NCI-H2107 treated with DMSO at 0.1 percent for 48 hours (cell line): Measurements from ENCODE around the gene ATOSA.

ENCODE experiments used
- DNase-seq: peaks from one replicate; lab custom pipeline; 2025; ENCODE audit not compliant: unreplicated experiment; lab: John Stamatoyannopoulos, UW

ATOSA gene

GRCh38 chr15:52679232-52680040 lies at the start of gene ATOSA:
ATOSA (minus strand) TSS chr15:52679388; CDS start chr15:52678021, 1,367 bp downstream.
- peak; percentile 61 for DNase-seq

DNA sequence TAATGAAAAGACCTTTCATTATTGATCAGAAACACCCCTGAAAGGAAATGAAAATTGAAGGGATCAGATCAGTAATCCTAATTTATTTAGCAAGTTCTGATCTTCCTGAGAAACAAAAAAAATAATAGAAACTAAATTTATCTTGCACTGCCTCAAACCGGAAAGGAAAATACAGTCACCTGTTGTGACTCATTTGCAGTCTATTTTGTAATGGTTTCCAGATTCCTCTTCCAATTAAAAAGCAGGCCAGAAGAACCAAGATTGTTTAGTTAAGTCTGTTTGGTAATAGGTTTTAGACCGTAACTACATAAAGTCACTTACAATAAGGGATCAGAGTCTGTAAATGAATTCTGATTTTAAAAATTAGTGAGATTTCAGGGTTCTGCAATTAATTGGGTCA lies 49.7 kb upstream of the ATOSA start:
- DNase-seq: no peak

GRCh38 chr15:52727815-52728214 lies 48.6 kb upstream of the ATOSA start:
- DNase-seq: peak; percentile 12

DNA sequence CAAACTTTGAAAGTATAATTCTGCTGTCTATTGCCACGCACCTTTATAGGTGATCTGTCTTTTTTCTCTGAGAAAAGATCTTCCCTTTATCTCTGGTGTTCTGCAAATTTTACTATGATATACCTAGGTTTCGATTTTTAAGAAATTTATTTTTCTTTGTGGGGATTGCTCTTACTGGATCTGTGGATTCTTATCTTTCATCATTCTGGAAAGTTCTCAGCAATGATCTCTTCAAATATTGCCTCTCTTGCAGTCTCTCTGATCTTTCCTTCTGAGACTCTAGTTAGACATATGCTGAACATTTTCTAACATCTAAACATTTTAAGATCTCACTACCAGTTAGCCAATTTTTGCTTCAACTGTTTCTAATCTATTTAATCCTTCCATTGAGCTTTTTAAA lies 47.0 kb upstream of the ATOSA start:
- DNase-seq: no peak

DNA sequence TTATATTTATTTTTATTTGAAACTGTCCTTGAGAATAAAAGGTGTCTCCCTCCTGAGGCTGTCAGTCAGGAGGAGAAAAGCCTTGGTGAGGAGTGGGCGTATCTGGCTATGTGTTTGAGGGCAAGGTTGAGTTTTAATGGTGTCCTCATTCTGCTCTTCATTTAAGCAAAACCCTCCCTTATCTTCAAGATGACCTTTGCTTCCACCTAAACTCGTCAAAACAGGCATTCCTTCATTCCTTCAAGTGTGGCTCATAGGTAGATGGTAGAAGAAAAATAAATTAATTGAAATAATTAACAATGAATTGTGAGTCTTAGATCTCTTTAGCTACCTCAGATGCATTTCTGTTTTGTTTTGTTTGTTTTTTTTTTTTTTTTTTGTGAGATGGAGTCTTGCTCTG lies 39.4 kb upstream of the ATOSA start:
- no peak for DNase-seq

- DNase-seq: no peak
Observed at GRCh38 chr15:52717924-52718323, 38.7 kb upstream of the ATOSA start.

DNA sequence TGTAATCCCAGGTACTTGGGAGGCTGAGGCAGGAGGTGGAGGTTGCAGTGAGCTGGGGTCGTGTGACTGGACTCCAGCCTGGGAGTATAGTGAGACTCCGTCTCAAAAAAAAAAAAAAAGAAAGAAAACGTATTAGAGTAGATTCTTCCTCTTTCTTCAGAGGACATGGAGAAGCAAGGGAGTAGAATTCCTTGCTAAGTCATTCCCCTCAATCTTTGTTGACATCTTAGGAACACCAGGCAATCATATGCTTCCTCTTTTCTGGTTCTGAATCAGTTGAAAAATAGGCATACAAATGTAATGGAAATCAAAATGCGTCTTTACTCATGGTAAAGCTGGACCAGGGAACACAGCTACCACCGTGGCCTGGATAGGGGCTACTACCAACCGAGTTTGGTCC lies 38.3 kb upstream of the ATOSA start:
- DNase-seq: no peak

DNA sequence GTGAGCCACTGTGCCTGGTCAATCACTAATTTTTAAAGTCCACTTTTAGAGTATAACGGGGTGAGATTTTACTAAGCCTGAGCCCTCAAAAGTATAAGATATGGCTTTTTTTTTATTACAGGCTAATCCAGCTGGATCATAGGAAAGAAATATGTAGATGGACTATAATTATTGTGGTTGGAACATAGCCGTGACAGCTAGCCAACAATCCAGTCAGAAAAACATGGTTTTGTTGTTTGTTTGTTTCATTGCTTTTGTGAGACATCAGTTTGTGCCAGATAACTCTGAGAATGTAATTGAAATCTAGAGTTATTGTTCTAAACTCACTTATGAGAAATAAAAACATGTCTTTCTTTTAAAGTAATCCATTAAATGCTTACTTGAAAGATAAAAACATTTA lies 37.3 kb upstream of the ATOSA start:
- no peak for DNase-seq

- no peak for DNase-seq
Observed at GRCh38 chr15:52715411-52715810, 36.2 kb upstream of the ATOSA start.

GRCh38 chr15:52714968-52715367 lies 35.8 kb upstream of the ATOSA start:
- no peak for DNase-seq

DNA sequence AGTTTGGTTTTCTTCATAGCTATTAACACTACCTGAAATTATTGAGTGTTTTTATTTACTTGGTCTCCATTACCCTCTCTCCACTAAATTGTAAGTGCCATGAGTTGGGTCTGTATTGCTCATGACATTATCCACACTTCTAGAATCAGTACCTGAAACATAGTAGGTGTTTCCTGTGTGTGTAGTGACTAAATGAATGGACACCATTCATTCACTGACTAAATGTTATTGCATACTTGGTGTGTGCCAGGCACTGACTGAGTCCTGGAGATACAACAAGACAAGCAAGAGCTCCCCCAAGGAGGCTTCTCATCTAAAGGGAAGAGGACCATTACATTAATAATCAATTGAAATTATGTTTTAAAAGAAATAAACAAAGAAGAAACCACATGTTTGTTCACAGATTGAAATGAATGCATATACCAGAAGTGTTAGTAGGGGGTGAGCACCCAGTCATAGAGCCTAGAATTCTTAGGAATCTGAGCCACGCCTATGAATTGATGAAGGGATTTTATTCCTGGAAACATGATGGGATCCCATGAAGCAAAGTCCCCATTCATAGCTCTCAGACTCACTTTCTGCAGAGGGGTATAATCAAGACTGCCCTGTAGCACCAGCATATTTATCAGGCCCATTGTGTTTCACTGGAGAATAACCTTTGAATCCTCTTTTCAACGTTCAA lies 31.7 kb upstream of the ATOSA start:
- DNase-seq: no peak

DNA sequence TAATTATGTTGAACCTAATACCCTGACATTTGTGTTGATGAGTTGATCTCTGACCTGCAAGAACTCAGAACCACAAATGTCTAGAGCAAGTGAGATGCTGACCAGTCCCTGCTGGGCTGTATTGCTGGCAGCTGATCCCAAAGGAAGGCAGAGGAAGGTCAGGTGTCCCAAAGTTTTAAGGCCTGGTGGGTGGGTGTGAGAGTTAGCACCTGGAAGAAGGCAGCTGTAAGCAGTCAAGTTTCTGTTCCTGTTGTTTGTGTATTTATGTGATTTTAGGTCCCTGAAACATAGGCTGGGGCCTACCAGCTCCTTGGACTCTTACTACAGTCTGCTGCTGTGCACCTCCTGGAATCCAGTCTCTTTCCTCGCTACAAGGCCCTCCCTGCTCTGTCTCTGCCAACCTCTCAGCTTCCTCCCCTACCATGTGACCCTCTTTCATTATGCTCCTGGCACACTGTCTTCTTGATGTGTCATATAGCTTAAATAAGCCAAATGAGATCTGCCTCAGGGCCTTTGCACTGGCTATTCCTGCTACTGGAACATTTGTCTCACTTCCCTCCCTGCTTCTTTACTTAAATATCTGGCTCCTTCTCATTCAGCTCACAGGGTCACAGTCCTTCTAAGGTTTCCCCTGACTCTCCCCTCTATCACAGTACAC lies 31.0 kb upstream of the ATOSA start:
- DNase-seq: no peak

DNA sequence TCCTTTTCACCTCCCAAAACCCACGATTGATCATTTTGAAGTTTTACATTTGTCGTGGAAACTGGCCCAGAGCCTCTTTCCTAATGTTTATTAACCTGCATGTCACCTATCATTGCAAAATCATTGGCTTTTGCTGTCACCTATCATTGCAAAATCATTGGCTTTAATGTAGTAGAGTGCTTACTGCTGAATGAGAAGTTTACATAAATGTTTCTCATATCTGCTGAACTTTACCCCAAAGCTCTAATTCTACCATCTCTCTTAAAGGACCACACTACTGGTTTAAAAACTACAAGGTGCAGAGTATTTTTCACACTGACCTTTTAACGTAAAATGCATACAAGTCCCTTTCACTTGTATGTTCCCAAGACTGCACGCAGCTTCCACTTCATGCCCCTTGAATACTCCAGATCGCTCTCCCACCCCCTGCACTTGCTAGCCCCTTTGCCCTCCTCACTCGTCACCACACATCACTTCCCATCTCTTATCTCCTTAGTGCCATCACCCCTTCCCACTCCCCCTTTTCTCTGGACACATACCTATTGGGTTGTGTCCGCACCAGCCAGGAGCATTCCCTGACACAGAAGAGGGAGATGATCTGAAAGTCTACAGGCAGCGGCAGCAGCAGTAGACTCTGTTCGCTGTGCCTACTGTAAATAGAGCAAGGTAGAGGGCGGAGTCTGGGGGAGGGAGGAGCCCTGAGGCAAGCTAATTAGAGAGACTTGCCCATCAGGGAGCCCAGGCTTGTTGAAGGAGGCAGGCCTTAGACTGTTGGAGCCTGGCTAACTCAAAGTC lies 30.2 kb upstream of the ATOSA start:
- DNase-seq: no peak

DNA sequence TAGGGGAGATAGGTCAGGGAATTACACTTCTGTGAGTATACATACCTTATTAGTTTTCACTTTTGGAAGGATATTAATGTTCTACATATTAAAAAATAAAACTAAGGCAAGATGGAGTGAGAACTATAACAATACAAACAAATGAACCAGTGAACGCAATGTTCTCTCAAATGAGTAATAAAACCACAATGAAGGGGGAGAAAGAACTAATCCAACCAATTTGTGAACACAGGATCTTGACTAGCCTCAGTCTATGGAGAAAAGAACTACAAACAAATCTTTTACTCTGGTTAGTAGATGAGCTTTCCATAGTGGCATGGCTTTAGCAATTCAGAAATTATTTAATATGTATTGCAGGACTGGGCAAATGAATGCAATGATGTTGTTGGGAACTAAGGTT lies 26.9 kb upstream of the ATOSA start:
- no peak for DNase-seq

DNA sequence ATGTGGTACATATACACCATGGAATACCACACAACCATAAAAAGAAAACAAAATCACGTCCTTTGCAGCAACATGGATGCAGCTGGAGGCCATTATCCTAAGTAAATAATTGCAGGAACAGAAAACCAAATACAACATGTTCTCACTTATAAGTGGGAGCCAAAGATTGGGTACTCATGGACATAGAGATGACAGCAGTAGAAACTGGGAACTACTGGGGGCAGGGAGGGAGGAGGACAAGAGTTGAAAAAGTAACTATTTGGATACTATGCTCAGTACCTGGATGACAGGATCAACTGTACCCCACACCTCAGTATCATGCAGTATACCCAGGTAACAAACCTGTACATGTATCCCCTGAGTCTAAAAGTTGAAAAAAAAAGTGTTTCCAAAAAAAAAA lies 23.2 kb upstream of the ATOSA start:
- no peak for DNase-seq

DNA sequence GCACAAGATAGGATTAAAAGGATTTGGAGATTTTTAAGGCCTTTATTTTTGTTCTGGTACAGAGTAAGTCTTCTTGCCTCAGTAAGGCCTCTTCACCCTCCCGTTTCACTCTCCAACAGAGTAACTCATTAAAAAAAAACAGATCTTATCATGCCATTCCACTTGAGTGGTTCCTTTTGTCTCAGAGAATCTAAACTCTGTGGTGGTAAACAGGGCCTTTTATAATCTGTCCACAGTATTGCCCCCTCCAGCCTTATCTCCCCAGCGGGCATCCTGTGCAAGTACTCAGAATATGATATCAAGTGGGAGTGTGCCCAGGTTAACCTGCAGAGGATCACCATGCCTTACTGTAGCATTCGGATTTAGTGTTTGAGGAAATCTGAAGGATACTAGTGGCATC lies 20.3 kb upstream of the ATOSA start:
- no peak for DNase-seq

GRCh38 chr15:52698514-52698913 lies 19.3 kb upstream of the ATOSA start:
- no peak for DNase-seq

DNA sequence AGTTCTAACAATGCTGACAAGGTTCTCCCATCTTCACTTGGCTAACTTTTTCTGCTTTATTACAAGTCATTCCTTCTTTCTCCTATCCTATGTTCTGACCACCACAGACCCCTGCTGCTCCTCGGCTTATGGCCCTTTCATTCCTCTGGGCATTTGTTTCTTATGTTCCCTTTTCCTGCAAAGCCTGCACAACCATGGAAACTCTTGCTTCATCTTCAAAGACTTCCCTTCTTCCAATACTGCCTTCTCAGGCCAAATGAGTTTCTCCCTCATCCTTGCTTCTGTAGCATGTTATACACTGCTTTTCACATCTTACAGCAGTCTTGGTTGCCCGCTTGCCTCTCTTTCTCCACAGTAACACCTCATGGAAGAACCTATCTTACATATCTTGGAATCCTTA lies 17.9 kb upstream of the ATOSA start:
- no peak for DNase-seq

- DNase-seq: no peak
Observed at GRCh38 chr15:52695154-52695553, 16.0 kb upstream of the ATOSA start.

GRCh38 chr15:52689562-52689961 lies 10.4 kb upstream of the ATOSA start:
- DNase-seq: no peak

GRCh38 chr15:52683580-52683979 lies 4.4 kb upstream of the ATOSA start:
- DNase-seq: no peak
